T-cell (primary cell): ENCODE data around the gene ZNF385D. TPM values are rescaled to one million over a fixed set of nuclear protein-coding genes. Genes with fewer than 3 reads are reported as not detected.

Source experiments
- ATAC-seq, 4 experiments: fragments of 200-7000 bp in 3 of 4; fragments of 150-1000 bp in 1 of 4; cut with Tn5 transposase; replicated peaks in 1 of 4; 1 replicate in 3 of 4; 2 replicates in 1 of 4; pipeline ENCODE4 v1.10.0; 2021; ENCODE audit warnings: moderate library complexity in 3 of 4, mild to moderate bottlenecking in 2 of 4, moderate number of reproducible peaks in 1 of 4
- CTCF ChIA-PET, 2 donors: fragments of 300-600 bp; sonication (Branson Sonifier 250); formaldehyde crosslinking; loops; one replicate each; lab custom pipeline; 2022; ENCODE audit warnings: antibody characterized with exemption in 2 of 2; lab: Charles Lee
- POLR2A ChIA-PET, 2 donors: fragments of 300-600 bp; sonication (Branson Sonifier 250); formaldehyde crosslinking; loops; one replicate each; lab custom pipeline; 2022; ENCODE audit warnings: antibody characterized with exemption in 2 of 2; lab: Charles Lee
- DNase-seq, 35 experiments: peaks; one replicate each; pipeline versions ENCODE4 v3.0.0 to v3.0.0-alpha.2; 2013 to 2023
- H3K27ac ChIP-seq: one replicate; pipeline ENCODE4 v1.5.1; 2013; ENCODE audit warnings: low read length
- H3K27me3 ChIP-seq, 2 experiments: replicated peaks in 1 of 2; 1 replicate in 1 of 2; 2 replicates in 1 of 2; pipeline versions ENCODE4 v1.6.1 to v1.7.0; 2013; ENCODE audit warnings: low read length in 1 of 2, mixed read lengths in 1 of 2; ENCODE audit not compliant: control insufficient read depth in 2 of 2, insufficient read depth in 2 of 2; ENCODE audit errors: extremely low read depth in 1 of 2
- H3K36me3 ChIP-seq, 2 donors: 1 replicate in 1 of 2; 2 replicates in 1 of 2; pipeline versions ENCODE4 v1.6.1 to v1.7.0; 2013; ENCODE audit warnings: low read length in 1 of 2; ENCODE audit not compliant: control insufficient read depth in 2 of 2, insufficient read depth in 1 of 2; ENCODE audit errors: extremely low read depth in 1 of 2
- H3K4me1 ChIP-seq, 2 experiments: 1 replicate in 1 of 2; 2 replicates in 1 of 2; pipeline versions ENCODE4 v1.6.1 to v1.7.0; 2013; ENCODE audit warnings: low read length in 2 of 2, mixed read lengths in 1 of 2; ENCODE audit not compliant: insufficient read depth in 2 of 2, control insufficient read depth in 1 of 2; ENCODE audit errors: extremely low read depth in 1 of 2
- H3K4me3 ChIP-seq, 2 donors: 1 replicate in 1 of 2; 2 replicates in 1 of 2; pipeline versions ENCODE4 v1.5.1 to v1.7.0; 2013; ENCODE audit warnings: mild to moderate bottlenecking in 2 of 2, low read length in 1 of 2, moderate library complexity in 1 of 2; ENCODE audit not compliant: control insufficient read depth in 1 of 2; ENCODE audit errors: extremely low read depth in 1 of 2
- H3K9me3 ChIP-seq: 2 replicates; pipeline ENCODE4 v1.7.0; 2013
- H3K27ac Mint-ChIP-seq, 2 donors: one replicate each; pipeline ENCODE4 v1.8.0; 2020 to 2021; ENCODE audit warnings: mild to moderate bottlenecking in 2 of 2, mixed read lengths in 2 of 2
- H3K27me3 Mint-ChIP-seq, 2 donors: one replicate each; pipeline ENCODE4 v1.8.0; 2021 to 2022; ENCODE audit warnings: mixed read lengths in 2 of 2
- H3K36me3 Mint-ChIP-seq: one replicate; pipeline ENCODE4 v1.8.0; 2021; ENCODE audit warnings: mixed read lengths
- H3K4me1 Mint-ChIP-seq, 3 donors: one replicate each; pipeline ENCODE4 v1.8.0; 2020 to 2022; ENCODE audit warnings: mixed read lengths in 3 of 3, mild to moderate bottlenecking in 1 of 3
- H3K4me3 Mint-ChIP-seq, 3 donors: one replicate each; pipeline ENCODE4 v1.8.0; 2020 to 2022; ENCODE audit warnings: mild to moderate bottlenecking in 3 of 3, mixed read lengths in 3 of 3, moderate library complexity in 3 of 3
- H3K9me3 Mint-ChIP-seq, 3 donors: one replicate each; pipeline ENCODE4 v1.8.0; 2020 to 2022; ENCODE audit warnings: mixed read lengths in 3 of 3
- WGBS: methylation state at CpG from one replicate; pipeline ENCODE4 v1.1.5; 2013; ENCODE audit warnings: missing lambda C conversion rate; ENCODE audit not compliant: insufficient coverage; 5-methylcytosine and 5-hydroxymethylcytosine counted together
- total RNA-seq, 35 experiments: library from RNA in 6 of 35; stranded (reverse) in 6 of 35; fragments of 120-200 nt in 1 of 35; gene quantifications; one replicate each; pipeline versions ENCODE4 v1.2.1 to v1.2.4 and lab custom pipeline; 2013 to 2026

The ZNF385D gene
- total RNA-seq, 5 donors from 2014 or later (not counting 1 experiment from before 2014, with no cell fraction given): 0.03 to 0.47 (median 0.35) TPM

DNA sequence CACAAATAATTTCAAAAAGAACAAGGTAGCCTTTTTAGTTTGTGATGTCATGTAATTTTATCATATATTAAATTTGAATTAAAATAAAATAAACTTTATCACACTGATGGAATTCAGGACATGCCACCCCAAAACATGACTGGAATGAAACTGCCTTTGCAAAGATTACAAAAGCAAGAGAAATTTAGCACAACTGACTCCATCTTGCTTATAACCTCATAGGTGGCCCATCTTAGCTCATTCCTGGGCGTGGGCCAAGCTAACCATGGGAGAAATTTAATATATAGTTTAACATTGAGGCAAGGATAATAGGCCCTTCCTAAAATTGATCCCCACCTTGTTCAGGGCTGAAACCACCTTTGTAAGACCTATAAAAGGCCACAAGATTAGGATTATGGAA is 235.6 kb downstream of the ZNF385D start:
- no peaks in the 10 kb centered on the region for H3K27me3 ChIP-seq
- no peaks in the 10 kb centered on the region for H3K4me1 ChIP-seq
- H3K36me3 Mint-ChIP-seq: no peaks in the 10 kb centered on the region
- ATAC-seq (no peak), DNase-seq (no peak)
- H3K27ac Mint-ChIP-seq: no peak overlapping the region
- POLR2A ChIA-PET: no interaction called here
- H3K4me1 Mint-ChIP-seq: no peaks in the 10 kb centered on the region
- H3K4me3 Mint-ChIP-seq: no peak overlapping the region
- WGBS: no CpG with 5 or more reads among the region's 1 CpG
- no peak overlapping the region for H3K27ac ChIP-seq
- no peaks in the 10 kb centered on the region for H3K27me3 Mint-ChIP-seq
- no peaks in the 10 kb centered on the region for H3K9me3 ChIP-seq
- H3K36me3 ChIP-seq: no peaks in the 10 kb centered on the region
- CTCF ChIA-PET: no interaction called here
- no peak overlapping the region for H3K4me3 ChIP-seq
- H3K9me3 Mint-ChIP-seq: peaks cover 13 to 20% (median 18%) of the 10 kb centered on the region in 3 donors

DNA sequence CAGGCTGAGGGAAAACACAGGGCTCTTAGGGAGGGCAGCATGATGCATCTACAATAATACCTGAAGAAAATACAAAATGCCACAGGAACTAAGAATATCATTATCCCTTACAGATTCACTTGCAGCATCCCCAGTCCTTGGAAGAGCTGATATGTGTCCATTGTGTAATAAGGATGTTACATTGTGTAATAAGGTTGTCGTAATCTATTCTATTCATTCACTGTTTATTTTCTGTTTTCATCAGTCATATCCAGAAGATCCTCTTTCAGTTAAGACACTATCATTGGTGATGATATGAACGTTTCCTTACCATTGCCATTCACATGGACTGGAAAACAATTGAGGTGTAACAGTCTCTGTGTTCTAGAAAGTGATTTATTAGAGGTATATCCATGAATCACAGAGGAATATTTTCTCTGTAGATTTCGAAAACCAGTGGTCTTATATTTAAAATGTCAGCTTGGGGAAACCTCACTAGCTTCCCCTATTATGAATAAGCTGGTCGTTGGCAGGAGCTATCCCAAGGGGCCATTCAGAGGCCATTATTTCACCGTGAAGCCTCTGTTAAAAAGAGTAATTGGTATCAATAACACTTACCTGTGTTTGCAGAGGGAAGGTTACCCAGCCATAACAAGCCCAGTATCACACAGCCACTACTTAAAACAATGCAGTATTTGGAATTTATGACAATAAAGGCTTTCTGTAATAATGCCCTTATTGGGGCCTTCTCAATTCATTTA is 241.1 kb downstream of the ZNF385D start:
- Mint-ChIP-seq H3K4me1 (no peaks in the 10 kb centered on the region), H3K27me3 (no peaks in the 10 kb centered on the region), H3K4me3 (no peak overlapping the region), H3K27ac (no peak overlapping the region), H3K36me3 (no peaks in the 10 kb centered on the region), H3K9me3 (peaks cover 13 to 18% (median 15%) of the 10 kb centered on the region in 3 donors)
- H3K4me3 ChIP-seq: no peak overlapping the region
- no peak overlapping the region for H3K27ac ChIP-seq
- ATAC-seq (no peak), DNase-seq (no peak)
- no peaks in the 10 kb centered on the region for H3K27me3 ChIP-seq
- CTCF ChIA-PET: no interaction called here
- no CpG with 5 or more reads among the region's 5 CpGs for WGBS
- no peaks in the 10 kb centered on the region for H3K9me3 ChIP-seq
- POLR2A ChIA-PET: no interaction called here
- no peaks in the 10 kb centered on the region for H3K4me1 ChIP-seq
- H3K36me3 ChIP-seq: no peaks in the 10 kb centered on the region

- H3K4me1 Mint-ChIP-seq: no peaks in the 10 kb centered on the region
- Histone ChIP-seq H3K27ac (no peak overlapping the region), H3K4me1 (no peaks in the 10 kb centered on the region), H3K27me3 (no peaks in the 10 kb centered on the region), H3K36me3 (no peaks in the 10 kb centered on the region), H3K9me3 (no peaks in the 10 kb centered on the region), H3K4me3 (no peak overlapping the region)
- peaks cover 15 to 20% (median 18%) of the 10 kb centered on the region in 3 donors for H3K9me3 Mint-ChIP-seq
- POLR2A ChIA-PET: no interaction called here
- no peaks in the 10 kb centered on the region for H3K36me3 Mint-ChIP-seq
- DNase-seq (no peak), ATAC-seq (no peak)
- no peaks in the 10 kb centered on the region for H3K27me3 Mint-ChIP-seq
- H3K4me3 Mint-ChIP-seq: no peak overlapping the region
- CTCF ChIA-PET: no interaction called here
- no peak overlapping the region for H3K27ac Mint-ChIP-seq
Measured at GRCh38 chr3:21508246-21508645, 242.8 kb downstream of the ZNF385D start.

GRCh38 chr3:21505711-21506460 is 245.1 kb downstream of the ZNF385D start:
- CTCF ChIA-PET: no interaction called here
- H3K36me3 Mint-ChIP-seq: no peaks in the 10 kb centered on the region
- H3K4me3 ChIP-seq: no peak overlapping the region
- H3K4me3 Mint-ChIP-seq: no peak overlapping the region
- H3K27me3 ChIP-seq: no peaks in the 10 kb centered on the region
- no peaks in the 10 kb centered on the region for H3K9me3 ChIP-seq
- no peaks in the 10 kb centered on the region for H3K27me3 Mint-ChIP-seq
- no peak for DNase-seq
- ATAC-seq: no peak
- H3K9me3 Mint-ChIP-seq: peaks cover 8 to 13% (median 11%) of the 10 kb centered on the region in 3 donors
- H3K27ac Mint-ChIP-seq: no peak overlapping the region
- H3K36me3 ChIP-seq: no peaks in the 10 kb centered on the region
- POLR2A ChIA-PET: interaction anchor here (0.6 kb wide), 2 partner anchors 11 to 87 kb away, joined by 3 read pairs; no protein-coding TSS in a partner anchor
- no peak overlapping the region for H3K27ac ChIP-seq
- no peaks in the 10 kb centered on the region for H3K4me1 ChIP-seq
- 75% methylated on average over 2 of the region's 4 CpGs for WGBS
- no peaks in the 10 kb centered on the region for H3K4me1 Mint-ChIP-seq

DNA sequence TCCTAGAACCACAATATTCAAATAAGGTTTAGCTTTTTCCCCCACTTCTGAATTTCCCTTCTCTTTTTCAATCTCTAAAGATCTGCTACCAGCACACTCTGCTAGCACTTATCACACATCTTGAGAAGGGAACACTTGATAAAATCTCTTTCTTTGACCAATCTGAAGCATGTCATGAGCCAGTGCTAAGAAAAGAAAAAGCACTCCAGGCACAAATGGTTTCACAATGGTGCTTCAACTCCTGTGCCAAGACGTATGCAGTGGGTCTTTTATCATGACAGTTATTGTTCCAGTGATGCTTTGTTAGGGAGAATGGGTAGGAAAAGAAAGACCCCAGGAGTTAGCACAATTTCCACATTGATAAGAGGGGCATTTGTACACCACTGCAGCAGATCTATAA is 248.4 kb downstream of the ZNF385D start:
- no CpG with 5 or more reads among the region's 1 CpG for WGBS
- Mint-ChIP-seq H3K36me3 (no peaks in the 10 kb centered on the region), H3K9me3 (peaks cover 6 to 17% (median 7%) of the 10 kb centered on the region in 3 donors), H3K27ac (no peak overlapping the region), H3K4me1 (no peaks in the 10 kb centered on the region), H3K27me3 (no peaks in the 10 kb centered on the region), H3K4me3 (no peak overlapping the region)
- H3K9me3 ChIP-seq: no peaks in the 10 kb centered on the region
- ChIA-PET CTCF (no interaction called here), POLR2A (no interaction called here)
- H3K27me3 ChIP-seq: no peaks in the 10 kb centered on the region
- H3K4me1 ChIP-seq: no peaks in the 10 kb centered on the region
- no peak for ATAC-seq
- no peak overlapping the region for H3K27ac ChIP-seq
- DNase-seq: no peak
- H3K36me3 ChIP-seq: no peaks in the 10 kb centered on the region
- no peak overlapping the region for H3K4me3 ChIP-seq

DNA sequence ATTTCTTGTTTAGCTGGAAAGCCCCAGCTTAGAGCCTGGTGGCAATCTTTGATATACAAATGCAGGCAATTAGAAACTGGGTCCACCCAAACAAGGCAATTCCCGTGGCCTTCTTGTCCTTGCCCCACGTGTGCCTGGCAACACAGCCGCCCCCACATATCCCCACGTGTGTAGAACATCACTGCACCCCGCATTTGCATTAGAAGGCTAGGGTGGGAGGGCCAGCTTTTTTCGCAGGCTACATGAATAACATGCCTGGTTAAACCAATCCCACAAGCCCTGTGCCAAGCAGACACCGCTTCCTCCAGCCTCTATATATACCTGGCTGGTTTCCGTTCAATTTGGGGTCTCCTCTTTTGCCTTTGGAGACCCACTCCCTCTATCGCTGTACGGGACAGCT is 250.2 kb downstream of the ZNF385D start:
- Mint-ChIP-seq H3K36me3 (no peaks in the 10 kb centered on the region), H3K27me3 (no peaks in the 10 kb centered on the region), H3K4me1 (no peaks in the 10 kb centered on the region), H3K9me3 (peaks cover 12 to 21% (median 14%) of the 10 kb centered on the region in 3 donors), H3K4me3 (no peak overlapping the region), H3K27ac (no peak overlapping the region)
- Histone ChIP-seq H3K9me3 (no peaks in the 10 kb centered on the region), H3K27ac (no peak overlapping the region), H3K4me1 (no peaks in the 10 kb centered on the region), H3K4me3 (no peak overlapping the region), H3K27me3 (no peaks in the 10 kb centered on the region), H3K36me3 (no peaks in the 10 kb centered on the region)
- ChIA-PET CTCF (no interaction called here), POLR2A (no interaction called here)
- 77% methylated on average over 4 of the region's 10 CpGs for WGBS
- DNase-seq: no peak
- ATAC-seq: no peak
